ENCODE data around the gene LGR4. TPM values are rescaled to one million over a fixed set of nuclear protein-coding genes. Genes with fewer than 3 reads are reported as not detected.

The LGR4 gene
- total and polyA plus RNA-seq, 2 of the 13 experiments (the other 11 are each of a cell fraction or from before 2014, with no cell fraction given), result 42.1 to 68.7 TPM

GRCh38 chr11:27362749-27363575 lies 109.6 kb downstream of the LGR4 start, which contains the start of gene CCDC34 (continued):
- 0 out of 2 replicates have a peak, but pooled peaks have one; percentile 9 for TF ChIP-seq BHLHE40 (IDR thresholded peaks at IDR 0.05; ENCODE audit: low read length)

GRCh38 chr11:27361649-27362431 lies 110.8 kb downstream of the LGR4 start:
- H3K36me3 ChIP-seq (replicated peaks in 1 of 2; ENCODE audit: control insufficient read depth in 1 of 2, insufficient read depth in 2 of 2, low read length in 2 of 2), result no peaks in the 10 kb centered on the region
- H3K9me3 ChIP-seq (ENCODE audit: low read length), result no peaks in the 10 kb centered on the region
- intact Hi-C loops (cut with micrococcal nuclease; ENCODE audit: unreplicated experiment), result loop anchor here (5.0 kb wide), 2 partner anchors 40 to 160 kb away; no protein-coding TSS in a partner anchor
- ChIA-PET CTCF (ENCODE audit: low intra/inter-chr PET ratio, low total read pairs) (no interaction called here), POLR2A (no interaction called here)
- peak overlapping the region; percentile 59 to 88 (median 66); a peak in 5 of 6 replicates for H3K4me3 ChIP-seq (replicated peaks in 1 of 3; ENCODE audit: insufficient read depth in 1 of 3, low read depth in 2 of 3, low read length in 3 of 3)
- H3K79me2 ChIP-seq (ENCODE audit: insufficient read depth, low read length), result peaks cover 13% of the 10 kb centered on the region
- DNase-seq (ENCODE audit: low spot score) (no peak), FAIRE-seq (peak; percentile 60), ATAC-seq (peak; percentile 12)
- in situ Hi-C loops (cut with HindIII; ENCODE audit: extremely low pct_ligation_motif_present, low pct_unique_long_range_greater_than_20kb), result loop anchor here (5.0 kb wide), 1 partner anchor 180 kb away; no protein-coding TSS in a partner anchor
- no peaks in the 10 kb centered on the region; the same call in 1 of the 2 replicates for H4K20me1 ChIP-seq (ENCODE audit: insufficient read depth, low read length)
- no TSS peak for BruUV-seq (replicated peaks)
- H3K4me2 ChIP-seq (ENCODE audit: low read depth, low read length), result peak overlapping the region; percentile 96
- 67% methylated on average over 8 of the region's 8 CpGs for WGBS (ENCODE audit: low lambda C conversion rate)
- H3K9ac ChIP-seq (ENCODE audit: insufficient read depth, low read depth, low read length), result peak overlapping the region; percentile 80
- H3K27ac ChIP-seq (ENCODE audit: extremely low read length, insufficient read depth, low read length), result peak overlapping the region; percentile 76
- H3K4me1 ChIP-seq (ENCODE audit: insufficient read depth, low read length), result peaks cover 57% of the 10 kb centered on the region
- H3K27me3 ChIP-seq (ENCODE audit: control insufficient read depth in 1 of 2, insufficient read depth in 2 of 2, low read length in 2 of 2), result no peaks in the 10 kb centered on the region; a peak in 1 of 5 replicates
- no peak overlapping the region for H2AFZ ChIP-seq (ENCODE audit: low read length)
- no peak for TF ChIP-seq KLF11 (CRISPR knock-in tag; IDR thresholded peaks at IDR 0.05)

- no peak overlapping the region for H3K4me2 ChIP-seq (ENCODE audit: low read depth, low read length)
- H4K20me1 ChIP-seq (ENCODE audit: insufficient read depth, low read length), result no peaks in the 10 kb centered on the region
- H3K36me3 ChIP-seq (replicated peaks in 1 of 2; ENCODE audit: control insufficient read depth in 1 of 2, insufficient read depth in 2 of 2, low read length in 2 of 2), result no peaks in the 10 kb centered on the region
- H3K9me3 ChIP-seq (ENCODE audit: low read length), result no peaks in the 10 kb centered on the region
- H3K27ac ChIP-seq (ENCODE audit: extremely low read length, insufficient read depth, low read length), result peak overlapping the region; percentile 5
- intact Hi-C loops (cut with micrococcal nuclease; ENCODE audit: unreplicated experiment) (no loop called here), in situ Hi-C loops (cut with HindIII; ENCODE audit: extremely low pct_ligation_motif_present, low pct_unique_long_range_greater_than_20kb) (no loop called here)
- H3K9ac ChIP-seq (ENCODE audit: insufficient read depth, low read depth, low read length), result no peak overlapping the region
- WGBS (ENCODE audit: low lambda C conversion rate), result 91% methylated on average over 1 of the region's 1 CpG
- H3K4me3 ChIP-seq (replicated peaks in 1 of 3; ENCODE audit: insufficient read depth in 1 of 3, low read depth in 2 of 3, low read length in 3 of 3), result no peak overlapping the region
- ATAC-seq (no peak), DNase-seq (ENCODE audit: low spot score) (no peak), FAIRE-seq (no peak)
- H3K27me3 ChIP-seq (ENCODE audit: control insufficient read depth in 1 of 2, insufficient read depth in 2 of 2, low read length in 2 of 2), result no peaks in the 10 kb centered on the region; a peak in 1 of 5 replicates
- no TSS peak for BruUV-seq (replicated peaks)
- H3K4me1 ChIP-seq (ENCODE audit: insufficient read depth, low read length), result peaks cover 65% of the 10 kb centered on the region
- H3K79me2 ChIP-seq (ENCODE audit: insufficient read depth, low read length), result peaks cover 16% of the 10 kb centered on the region
- H2AFZ ChIP-seq (ENCODE audit: low read length), result no peak overlapping the region
- ChIA-PET CTCF (ENCODE audit: low intra/inter-chr PET ratio, low total read pairs) (no interaction called here), POLR2A (interaction anchor here (1.7 kb wide), 1 partner anchor 10 kb away, joined by 3 read pairs; no protein-coding TSS in a partner anchor)
- TF ChIP-seq PAX8 (CRISPR knock-in tag; IDR thresholded peaks at IDR 0.05; ENCODE audit: borderline replicate concordance), result no peak
- no peak for TF ChIP-seq ZNF3 (CRISPR knock-in tag; IDR thresholded peaks at IDR 0.05)
- TF ChIP-seq ZBTB33 (CRISPR knock-in tag; IDR thresholded peaks at IDR 0.05), result no peak
- peak; percentile 24; the same call in 1 of the 2 replicates for TF ChIP-seq CEBPB (IDR thresholded peaks at IDR 0.05; ENCODE audit: borderline replicate concordance, low read depth, low read length)
- TF ChIP-seq ZNF501 (CRISPR knock-in tag; IDR thresholded peaks at IDR 0.05), result no peak
- no peak for TF ChIP-seq ZSCAN30 (CRISPR knock-in tag; IDR thresholded peaks at IDR 0.05)
- TF ChIP-seq LCORL (IDR thresholded peaks at IDR 0.05), result no peak
- no peak for TF ChIP-seq LCORL (CRISPR knock-in tag; IDR thresholded peaks at IDR 0.05)
Measured at GRCh38 chr11:27358296-27358695, 114.3 kb downstream of the LGR4 start.

Measured in HepG2 (cell line).